Kidney (tissue), 14 donors: ENCODE data around the gene LLGL2. TPM values are rescaled to one million over a fixed set of nuclear protein-coding genes. Genes with fewer than 3 reads are reported as not detected.
A peak's percentile ranks its signal among the peaks of the same experiment; 100 is the strongest.

Experiments used
- DNase-seq, 5 donors: peaks; one replicate each; pipeline ENCODE4 v3.0.0-alpha.2; 2013 to 2020
- FAIRE-seq: peaks from 2 replicates; lab custom pipeline; 2012; peaks lifted over from hg19 to GRCh38; lab: Jason Lieb, UNC
- H3K27ac ChIP-seq, 2 donors: one replicate each; pipeline ENCODE4 v1.7.0; 2013; ENCODE audit warnings: low read depth in 2 of 2, low read length in 2 of 2, inconsistent platforms in 1 of 2
- H3K27me3 ChIP-seq: one replicate; pipeline ENCODE4 v1.7.1; 2013; ENCODE audit warnings: low read length, inconsistent platforms; ENCODE audit not compliant: control insufficient read depth, insufficient read depth
- H3K36me3 ChIP-seq, 3 donors: one replicate each; pipeline versions ENCODE4 v1.7.0 to v1.7.1; 2013; ENCODE audit warnings: low read length in 3 of 3, control low read depth in 1 of 3, inconsistent platforms in 1 of 3; ENCODE audit not compliant: insufficient read depth in 3 of 3, control insufficient read depth in 2 of 3
- H3K4me1 ChIP-seq, 3 donors: one replicate each; pipeline versions ENCODE4 v1.7.0 to v1.7.1; 2013; ENCODE audit warnings: low read length in 3 of 3, inconsistent platforms in 1 of 3, low read depth in 1 of 3; ENCODE audit not compliant: control insufficient read depth in 2 of 3, insufficient read depth in 2 of 3
- H3K4me3 ChIP-seq, 3 donors: one replicate each; pipeline versions ENCODE4 v1.7.0 to v1.8.1; 2013; ENCODE audit warnings: low read length in 3 of 3, control low read depth in 1 of 3, inconsistent platforms in 1 of 3
- H3K9ac ChIP-seq, 3 donors: one replicate each; pipeline versions ENCODE4 v1.7.0 to v1.7.1; 2013; ENCODE audit warnings: low read length in 3 of 3, control low read depth in 1 of 3, inconsistent platforms in 1 of 3
- H3K9me3 ChIP-seq, 3 donors: one replicate each; pipeline versions ENCODE4 v1.7.0 to v1.7.1; 2013; ENCODE audit warnings: low read length in 3 of 3, control low read depth in 1 of 3, inconsistent platforms in 1 of 3; ENCODE audit not compliant: control insufficient read depth in 2 of 3, insufficient read depth in 1 of 3
- intact Hi-C: fragments of 100-400 bp; cut with DNase I; formaldehyde crosslinking; loops from one replicate; pipeline ENCODE4 v1.11.1; 2022
- polyA plus RNA-seq: library from polyadenylated mRNA; stranded (reverse); fragments of 350-450 nt; fragmentation: Illumina TruSeq; extraction: RNeasy Lipid Tissue Mini Kit (QIAGEN cat#74804); gene quantifications from one replicate; pipeline ENCODE4 v1.2.3, GENCODE V29; 2014; ENCODE audit warnings: low read depth, low replicate concordance; ENCODE audit not compliant: insufficient read depth
- total RNA-seq: library from RNA; stranded (reverse); fragmentation: NEBNext Ultra II Directional; extraction: Animal tissue kit (Norgen Biotek cat#: 25700); gene quantifications from one replicate; pipeline ENCODE4 v1.2.1, GENCODE V29; 2021
- TF ChIP-seq, protein P1 (sequence below): IDR thresholded peaks from 3 replicates; pipeline ENCODE4 v1.5.1; 2012; ENCODE audit warnings: mild to moderate bottlenecking, moderate library complexity, borderline replicate concordance; ENCODE audit not compliant: insufficient read depth; ENCODE audit errors: extremely low read depth
- donor health status: control.
- donor health status: control.
- donor health status: control.
- donor health status: control.
- donor health status: control.
- donor health status: DM: yes; HTN: yes; CAD: no.
- donor health status: Normal renal cell carcinoma (clear cell type).

LLGL2 gene
- total and polyA plus RNA-seq, 2 donors from 2014 or later = 181 to 262 TPM

DNA sequence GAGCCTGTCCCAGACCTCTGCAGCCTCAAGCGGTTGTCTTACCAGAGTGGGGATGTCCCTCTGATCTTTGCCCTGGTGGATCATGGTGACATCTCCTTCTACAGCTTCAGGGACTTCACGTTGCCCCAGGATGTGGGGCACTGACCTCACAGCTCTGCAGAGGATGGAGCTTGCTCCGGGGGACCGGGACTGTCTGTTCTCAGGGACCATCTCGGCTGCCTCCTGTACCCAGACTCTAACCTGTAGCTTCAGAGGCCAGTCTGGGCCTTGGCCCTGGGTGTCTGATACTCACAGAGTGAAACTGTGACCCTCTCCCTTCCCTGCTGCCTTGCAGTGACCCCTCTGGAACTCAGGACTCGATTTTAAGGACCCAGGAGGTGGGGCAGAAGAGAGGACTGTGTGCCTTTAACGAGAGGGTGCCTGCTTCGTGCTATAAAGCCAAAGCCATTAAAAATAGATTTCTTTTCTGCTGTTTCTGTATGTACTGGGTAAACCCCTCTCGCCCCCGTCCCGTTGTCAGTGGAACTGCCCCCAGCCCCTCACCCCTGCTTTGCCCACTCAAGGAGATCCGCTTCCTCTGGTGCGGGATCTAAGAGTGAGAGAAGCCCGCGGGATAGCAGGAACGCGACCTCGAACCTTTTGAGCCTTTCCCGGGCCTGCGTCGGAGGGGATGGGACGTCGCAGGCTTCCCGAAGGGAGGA is 1.1 kb upstream of the LLGL2 start:
- TF ChIP-seq, protein P1, sequence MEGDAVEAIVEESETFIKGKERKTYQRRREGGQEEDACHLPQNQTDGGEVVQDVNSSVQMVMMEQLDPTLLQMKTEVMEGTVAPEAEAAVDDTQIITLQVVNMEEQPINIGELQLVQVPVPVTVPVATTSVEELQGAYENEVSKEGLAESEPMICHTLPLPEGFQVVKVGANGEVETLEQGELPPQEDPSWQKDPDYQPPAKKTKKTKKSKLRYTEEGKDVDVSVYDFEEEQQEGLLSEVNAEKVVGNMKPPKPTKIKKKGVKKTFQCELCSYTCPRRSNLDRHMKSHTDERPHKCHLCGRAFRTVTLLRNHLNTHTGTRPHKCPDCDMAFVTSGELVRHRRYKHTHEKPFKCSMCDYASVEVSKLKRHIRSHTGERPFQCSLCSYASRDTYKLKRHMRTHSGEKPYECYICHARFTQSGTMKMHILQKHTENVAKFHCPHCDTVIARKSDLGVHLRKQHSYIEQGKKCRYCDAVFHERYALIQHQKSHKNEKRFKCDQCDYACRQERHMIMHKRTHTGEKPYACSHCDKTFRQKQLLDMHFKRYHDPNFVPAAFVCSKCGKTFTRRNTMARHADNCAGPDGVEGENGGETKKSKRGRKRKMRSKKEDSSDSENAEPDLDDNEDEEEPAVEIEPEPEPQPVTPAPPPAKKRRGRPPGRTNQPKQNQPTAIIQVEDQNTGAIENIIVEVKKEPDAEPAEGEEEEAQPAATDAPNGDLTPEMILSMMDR = no peak
- H3K36me3 ChIP-seq = peaks cover 0 to 4% (median 0%) of the 10 kb centered on the region in 3 donors
- peaks cover 0 to 5% (median 0%) of the 10 kb centered on the region in 3 donors for H3K4me1 ChIP-seq
- H3K4me3 ChIP-seq = peak overlapping the region in 2 of 3 donors; percentile 12 to 65
- DNase-seq (no peak), FAIRE-seq (no peak)
- intact Hi-C loops = no loop called here
- H3K27ac ChIP-seq = peak overlapping the region; percentile 76 to 78
- H3K9ac ChIP-seq = peak overlapping the region in 1 of 3 donors; percentile 36
- no peaks in the 10 kb centered on the region for H3K27me3 ChIP-seq
- no peaks in the 10 kb centered on the region for H3K9me3 ChIP-seq

DNA sequence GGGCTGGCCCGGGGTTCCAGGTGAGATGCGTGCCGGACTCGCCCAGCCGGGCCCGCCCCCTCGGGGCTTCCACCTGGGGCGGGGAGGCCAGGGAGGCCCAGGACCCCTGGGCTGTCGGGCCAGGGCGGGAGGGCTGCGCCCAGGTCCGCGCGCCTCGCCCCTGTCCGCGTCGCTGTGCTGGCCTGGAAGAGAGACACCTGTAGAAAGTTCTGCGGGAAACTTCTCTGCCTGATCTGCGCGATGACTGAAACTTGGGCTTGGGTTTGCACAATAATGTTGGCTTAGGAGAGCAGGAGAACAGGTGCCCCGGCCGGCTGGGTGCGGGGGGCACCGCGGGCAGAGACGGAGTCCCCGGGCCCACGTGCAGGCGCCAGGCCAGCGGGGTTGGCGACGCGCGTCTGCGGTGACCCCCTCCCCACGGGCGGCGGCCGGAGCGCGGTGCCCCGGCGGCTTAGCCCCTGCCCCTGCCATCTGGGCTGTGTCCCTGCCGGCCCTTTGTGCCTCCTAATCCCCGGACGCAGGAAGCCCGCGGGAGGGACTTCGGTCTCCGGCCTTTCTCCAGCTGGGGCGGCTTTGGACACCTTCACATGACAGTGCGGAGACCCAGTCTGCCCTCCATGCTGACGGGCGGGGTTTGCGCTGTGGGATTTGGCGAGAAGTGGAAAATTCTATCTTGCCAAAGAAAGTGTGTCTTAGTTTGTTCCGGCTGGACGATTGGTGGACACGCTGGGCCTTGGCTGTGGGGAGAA is 483 bp downstream of the LLGL2 start:
- FAIRE-seq = no peak
- Histone ChIP-seq H3K9me3 (no peaks in the 10 kb centered on the region), H3K9ac (peak overlapping the region in 2 of 3 donors; percentile 4 to 80), H3K27me3 (no peaks in the 10 kb centered on the region), H3K4me3 (peak overlapping the region; percentile 9 to 76 (median 71)), H3K36me3 (peaks cover 0 to 2% (median 0%) of the 10 kb centered on the region in 3 donors), H3K4me1 (peaks cover 0 to 11% (median 0%) of the 10 kb centered on the region in 3 donors), H3K27ac (peak overlapping the region; percentile 42 to 92)
- DNase-seq = peak in 4 of 5 donors; percentile 29 to 64 (median 48)
- intact Hi-C loops = no loop called here
- TF ChIP-seq, protein P1 = no peak

DNA sequence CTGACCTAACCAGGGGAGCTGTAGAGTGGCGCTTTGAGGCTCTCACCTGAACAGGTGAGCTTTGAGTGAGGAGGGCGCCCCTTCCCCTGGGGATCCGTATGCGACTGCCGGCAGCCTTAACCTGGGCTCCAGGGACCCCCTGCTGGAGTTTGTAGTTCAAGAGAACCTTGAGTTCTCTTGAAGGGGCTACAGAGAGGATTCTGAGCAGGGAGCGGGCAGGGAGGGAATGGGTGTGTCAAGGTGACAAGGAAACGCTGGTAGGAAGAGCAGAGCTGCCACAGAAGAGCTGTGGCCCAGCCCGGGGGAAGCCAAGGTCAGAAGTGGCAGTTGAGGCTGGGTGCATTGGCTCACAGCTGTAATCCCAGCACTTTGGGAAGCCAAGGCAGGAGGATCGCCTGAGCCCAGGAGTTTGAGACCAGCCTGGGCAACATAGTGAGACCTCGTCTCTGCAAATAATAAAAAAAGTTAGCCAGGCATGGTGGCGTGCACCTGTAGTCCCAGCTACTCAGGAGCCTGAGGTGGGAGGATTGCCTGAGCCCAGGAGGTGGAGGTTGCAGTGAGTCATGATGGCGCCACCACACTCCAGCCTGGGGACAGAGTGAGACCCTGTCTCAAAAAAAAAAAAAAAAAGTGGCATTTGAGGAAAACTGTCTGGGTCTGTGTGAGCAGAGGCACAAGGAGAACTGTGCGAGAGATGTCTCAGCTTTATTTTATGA is 1.2 kb downstream of the LLGL2 start:
- H3K36me3 ChIP-seq = peaks cover 0 to 2% (median 0%) of the 10 kb centered on the region in 3 donors
- peak overlapping the region; percentile 47 to 92 for H3K27ac ChIP-seq
- intact Hi-C loops = no loop called here
- peak overlapping the region in 2 of 3 donors; percentile 4 to 80 for H3K9ac ChIP-seq
- no peaks in the 10 kb centered on the region for H3K9me3 ChIP-seq
- no peaks in the 10 kb centered on the region for H3K27me3 ChIP-seq
- TF ChIP-seq, protein P1 = no peak
- H3K4me1 ChIP-seq = peaks cover 0 to 16% (median 0%) of the 10 kb centered on the region in 3 donors
- H3K4me3 ChIP-seq = peak overlapping the region in 2 of 3 donors; percentile 71 to 76
- DNase-seq = no peak
- no peak for FAIRE-seq
